HL-60/S4 treated with retinoic acid at 250 ng/mL for 4 days and 3 days (cell line): Measurements from ENCODE around the gene PTGS1.

Source experiments
- in situ Hi-C: fragments of 300-500 bp; cut with MboI; formaldehyde crosslinking; loops from 2 replicates; pipeline ENCODE4 v1.7.0; 2022; ENCODE audit warnings: low sequenced_read_pairs

Gene PTGS1

GRCh38 chr9:122371846-122372245, 1.0 kb downstream of the PTGS1 start:
- in situ Hi-C loops: no loop called here

- in situ Hi-C loops: no loop called here
These were observed 2.3 kb downstream of the PTGS1 start for GRCh38 chr9:122372856-122373845.

- in situ Hi-C loops: no loop called here
These were observed 4.1 kb downstream of the PTGS1 start for GRCh38 chr9:122374885-122375420.

GRCh38 chr9:122376796-122377195, 6.0 kb downstream of the PTGS1 start:
- in situ Hi-C loops: no loop called here

GRCh38 chr9:122377241-122378164, 6.7 kb downstream of the PTGS1 start:
- in situ Hi-C loops: no loop called here

- in situ Hi-C loops: no loop called here
These were observed 7.4 kb downstream of the PTGS1 start for GRCh38 chr9:122378236-122378635.

GRCh38 chr9:122379340-122379739, 8.5 kb downstream of the PTGS1 start:
- in situ Hi-C loops: no loop called here

GRCh38 chr9:122380293-122380692, 9.5 kb downstream of the PTGS1 start:
- in situ Hi-C loops: no loop called here

- in situ Hi-C loops: no loop called here
These were observed 10.6 kb downstream of the PTGS1 start for GRCh38 chr9:122381206-122381950.

GRCh38 chr9:122382901-122383850, 12.4 kb downstream of the PTGS1 start:
- in situ Hi-C loops: no loop called here

GRCh38 chr9:122383992-122384461, 13.2 kb downstream of the PTGS1 start:
- in situ Hi-C loops: no loop called here

GRCh38 chr9:122386311-122386872, 15.6 kb downstream of the PTGS1 start:
- in situ Hi-C loops: no loop called here

GRCh38 chr9:122387536-122387935, 16.7 kb downstream of the PTGS1 start:
- in situ Hi-C loops: no loop called here

- in situ Hi-C loops: no loop called here
These were observed 18.4 kb downstream of the PTGS1 start for GRCh38 chr9:122389195-122389594.

- in situ Hi-C loops: no loop called here
These were observed 19.1 kb downstream of the PTGS1 start for GRCh38 chr9:122389799-122390481.

GRCh38 chr9:122392284-122392683, 21.5 kb downstream of the PTGS1 start:
- in situ Hi-C loops: no loop called here

GRCh38 chr9:122392714-122393113, 21.9 kb downstream of the PTGS1 start:
- in situ Hi-C loops: no loop called here

GRCh38 chr9:122393284-122393983, 22.6 kb downstream of the PTGS1 start:
- in situ Hi-C loops: no loop called here
